MM.1S (cell line): ENCODE results near the gene RPE65.

ENCODE experiments used
- EZH2 ChIP-seq: fragments of 300-600 bp; sonication (generic); optimal IDR thresholded peaks from 2 replicates; pipeline ENCODE3; 2017; ENCODE audit warnings: low read depth, mild to moderate bottlenecking, antibody characterized with exemption, low read length, mixed read lengths
- TF ChIP-seq, protein P1 (sequence below): fragments of 300-600 bp; sonication (generic); IDR thresholded peaks from 2 replicates; pipeline ENCODE4 v1.5.1; 2016; ENCODE audit warnings: antibody characterized with exemption, low read length, mixed read lengths

DNA sequence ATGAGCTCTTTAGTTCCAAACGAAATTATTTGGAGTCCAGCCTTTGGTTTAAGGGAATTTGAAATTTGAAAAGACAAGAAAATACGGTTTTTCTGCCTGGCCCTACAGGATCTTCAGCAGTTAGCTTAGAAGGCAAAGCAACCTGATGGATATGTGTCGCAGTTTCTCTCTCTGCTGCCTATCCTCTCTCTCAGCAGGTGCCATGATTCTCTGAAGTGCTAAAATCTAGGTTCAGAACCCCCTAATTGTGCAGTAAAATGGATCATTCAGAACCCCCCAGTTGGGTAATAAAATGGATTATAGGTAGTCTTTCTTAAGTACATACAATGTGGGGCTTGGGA is 47.6 kb upstream of the RPE65 start:
- no peak for TF ChIP-seq EZH2
- TF ChIP-seq, protein P1, sequence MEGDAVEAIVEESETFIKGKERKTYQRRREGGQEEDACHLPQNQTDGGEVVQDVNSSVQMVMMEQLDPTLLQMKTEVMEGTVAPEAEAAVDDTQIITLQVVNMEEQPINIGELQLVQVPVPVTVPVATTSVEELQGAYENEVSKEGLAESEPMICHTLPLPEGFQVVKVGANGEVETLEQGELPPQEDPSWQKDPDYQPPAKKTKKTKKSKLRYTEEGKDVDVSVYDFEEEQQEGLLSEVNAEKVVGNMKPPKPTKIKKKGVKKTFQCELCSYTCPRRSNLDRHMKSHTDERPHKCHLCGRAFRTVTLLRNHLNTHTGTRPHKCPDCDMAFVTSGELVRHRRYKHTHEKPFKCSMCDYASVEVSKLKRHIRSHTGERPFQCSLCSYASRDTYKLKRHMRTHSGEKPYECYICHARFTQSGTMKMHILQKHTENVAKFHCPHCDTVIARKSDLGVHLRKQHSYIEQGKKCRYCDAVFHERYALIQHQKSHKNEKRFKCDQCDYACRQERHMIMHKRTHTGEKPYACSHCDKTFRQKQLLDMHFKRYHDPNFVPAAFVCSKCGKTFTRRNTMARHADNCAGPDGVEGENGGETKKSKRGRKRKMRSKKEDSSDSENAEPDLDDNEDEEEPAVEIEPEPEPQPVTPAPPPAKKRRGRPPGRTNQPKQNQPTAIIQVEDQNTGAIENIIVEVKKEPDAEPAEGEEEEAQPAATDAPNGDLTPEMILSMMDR = no peak
